Measurements from ENCODE around the gene PTEN.
"Not testable (repeated sequence)": the region's sequence is repeated elsewhere in the genome, so short reads cannot be mapped to it uniquely, and the experiment has no call there.

PTEN gene

GRCh38 chr10:87863053-87863943 is at the start of gene PTEN, which contains the start of gene KLLN:
PTEN (plus strand) TSS chr10:87863625; CDS start chr10:87864470, 845 bp downstream.
KLLN (minus strand) TSS chr10:87863533; CDS start chr10:87862487, 1,046 bp downstream.
- DNase-seq: peak; percentile 67

- DNase-seq: no peak
These were observed 47.1 kb upstream of the PTEN start for GRCh38 chr10:87816163-87816897.

GRCh38 chr10:87816898-87817608 is 46.4 kb upstream of the PTEN start:
- DNase-seq: no peak

DNA sequence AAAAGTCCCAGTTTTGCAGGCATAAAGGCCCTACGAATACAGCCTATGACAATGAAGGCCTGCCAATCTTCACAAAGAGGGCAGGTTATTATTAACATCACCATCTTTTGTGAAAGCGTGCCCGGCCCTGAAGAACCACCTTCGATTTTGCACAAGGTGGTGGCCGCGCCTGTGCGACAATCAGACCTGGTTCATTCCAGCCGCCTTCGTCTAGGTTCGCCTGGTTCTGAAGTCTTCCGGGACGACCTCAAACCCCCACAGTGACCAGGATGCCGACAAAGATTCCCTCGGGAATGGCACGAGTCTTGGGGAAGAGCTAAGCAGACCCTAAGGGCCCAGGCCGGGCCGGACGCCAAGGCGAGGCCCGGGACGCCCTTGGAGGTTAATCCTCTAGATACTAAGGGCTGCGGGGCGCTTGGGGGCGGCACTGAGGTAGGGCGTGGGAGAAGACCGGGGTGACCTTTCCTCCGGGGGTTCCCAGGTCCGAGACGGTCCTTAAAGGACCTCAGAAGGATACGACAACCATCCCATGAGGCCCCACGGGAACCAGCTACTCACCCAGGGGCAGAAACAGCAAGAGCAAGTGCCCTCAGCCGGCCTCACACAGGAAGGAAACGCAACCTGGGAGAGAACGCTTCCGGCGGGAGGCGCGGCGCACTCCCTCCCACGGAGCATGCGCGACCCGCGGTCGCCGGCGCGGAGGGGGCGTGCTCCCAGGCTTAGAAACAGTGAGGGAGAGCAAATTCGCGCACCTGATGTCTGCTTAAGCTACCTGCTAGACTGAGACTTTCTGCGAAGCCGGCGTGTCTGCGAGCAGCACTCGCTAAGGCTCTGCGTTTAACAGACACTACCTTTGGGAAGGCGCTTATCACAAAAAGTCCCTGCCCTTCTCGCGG is 45.6 kb upstream of the PTEN start, which contains the start of gene ATAD1:
ATAD1 (minus strand) TSS at position 618 of the 896 bp plus-strand sequence. CDS start 3,627 bp downstream, outside the sequence.
- DNase-seq: peak; percentile 58

GRCh38 chr10:87818505-87819288 is 44.7 kb upstream of the PTEN start:
- no peak for DNase-seq

GRCh38 chr10:87819289-87819585 is 44.2 kb upstream of the PTEN start:
- DNase-seq: no peak

DNA sequence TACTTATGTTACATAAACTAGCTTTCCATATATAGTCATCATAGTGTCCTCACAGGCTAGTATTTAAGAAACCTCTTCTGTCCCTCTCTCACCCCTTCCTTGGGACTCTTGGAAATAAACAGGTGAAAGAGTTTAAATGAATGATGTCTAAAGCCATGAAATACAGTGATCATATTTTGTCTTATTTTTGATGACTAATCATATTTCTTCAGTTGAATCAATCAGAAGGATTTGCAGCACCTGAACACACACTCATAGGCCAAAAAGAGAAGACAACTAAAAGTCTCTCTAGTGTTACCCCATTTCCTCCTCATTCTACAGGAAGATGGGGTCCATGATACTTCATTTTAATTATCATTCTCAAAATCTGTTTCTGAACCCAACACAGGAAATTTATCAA is 36.8 kb upstream of the PTEN start:
- DNase-seq: no peak

DNA sequence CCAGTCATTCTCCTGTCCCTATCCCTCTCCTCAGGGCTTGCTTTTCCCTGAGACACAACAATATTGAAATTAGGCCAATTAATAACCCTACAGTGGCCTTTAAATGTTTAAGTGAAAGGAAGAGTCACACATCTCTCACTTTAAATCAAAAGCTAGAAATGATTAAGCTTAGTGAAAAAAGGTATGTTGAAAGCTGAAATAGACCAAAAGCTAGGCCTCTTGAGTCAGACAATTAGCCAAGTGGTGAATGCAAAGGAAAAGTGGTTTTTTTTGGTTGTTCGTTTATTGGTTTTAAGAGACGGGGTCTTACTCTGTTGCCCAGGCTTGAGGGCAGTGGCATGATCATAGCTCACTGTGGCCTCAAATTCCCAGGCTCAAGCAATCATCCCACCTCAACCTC is 35.7 kb upstream of the PTEN start:
- no peak for DNase-seq

DNA sequence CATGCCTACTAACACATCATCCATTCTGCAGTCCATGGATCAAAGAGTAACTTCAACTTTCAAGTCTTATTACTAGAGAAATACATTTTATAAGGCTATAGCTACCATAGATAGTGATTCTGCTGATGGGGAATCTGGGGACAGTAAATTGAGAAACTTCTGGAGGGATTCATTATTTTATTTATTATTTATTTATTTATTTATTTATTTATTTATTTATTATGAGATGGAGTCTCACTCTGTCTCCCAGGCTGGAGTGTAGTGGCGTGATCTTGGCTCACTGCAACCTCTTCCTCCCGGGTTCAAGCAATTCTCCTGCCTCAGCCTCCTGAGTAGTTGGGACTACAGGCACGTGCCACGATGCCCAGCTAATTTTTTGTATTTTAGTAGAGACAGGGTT is 34.4 kb upstream of the PTEN start:
- not testable (repeated sequence) for DNase-seq

DNA sequence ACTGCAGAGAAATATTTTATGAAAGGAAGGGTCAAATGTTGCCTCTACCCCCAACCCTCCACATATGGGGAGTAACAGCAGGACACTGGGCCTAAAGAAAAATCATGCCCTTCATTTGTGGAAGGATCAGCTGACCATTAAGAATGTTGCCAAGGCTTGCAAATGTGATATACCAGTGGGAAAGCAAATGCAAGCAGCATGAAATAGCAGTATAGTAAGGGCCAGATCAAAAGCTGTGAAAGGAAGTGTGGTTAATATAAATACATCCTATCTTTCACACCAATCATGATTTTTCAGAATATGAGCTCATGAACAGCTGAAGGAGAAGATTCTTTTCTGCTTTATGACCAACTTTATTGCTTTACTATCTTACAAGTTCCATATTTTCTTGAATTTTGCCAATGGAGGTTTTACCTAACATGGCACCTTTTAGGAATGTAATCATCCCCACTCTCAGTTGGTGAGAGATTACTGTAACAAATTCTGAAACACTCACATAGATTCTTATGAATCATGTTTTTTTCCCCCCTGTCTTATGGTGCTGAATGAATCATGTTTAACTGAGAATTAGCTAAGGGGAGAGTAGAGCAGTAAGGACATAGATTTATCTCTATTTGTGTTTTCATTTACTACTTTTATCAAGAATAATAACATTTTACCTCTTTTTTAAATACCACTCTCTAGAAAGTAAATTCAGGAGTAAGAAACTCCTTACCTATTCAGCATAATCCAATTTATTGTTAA is 33.3 kb upstream of the PTEN start:
- DNase-seq: no peak

- DNase-seq: no peak
These were observed 27.3 kb upstream of the PTEN start for GRCh38 chr10:87836098-87836497.

DNA sequence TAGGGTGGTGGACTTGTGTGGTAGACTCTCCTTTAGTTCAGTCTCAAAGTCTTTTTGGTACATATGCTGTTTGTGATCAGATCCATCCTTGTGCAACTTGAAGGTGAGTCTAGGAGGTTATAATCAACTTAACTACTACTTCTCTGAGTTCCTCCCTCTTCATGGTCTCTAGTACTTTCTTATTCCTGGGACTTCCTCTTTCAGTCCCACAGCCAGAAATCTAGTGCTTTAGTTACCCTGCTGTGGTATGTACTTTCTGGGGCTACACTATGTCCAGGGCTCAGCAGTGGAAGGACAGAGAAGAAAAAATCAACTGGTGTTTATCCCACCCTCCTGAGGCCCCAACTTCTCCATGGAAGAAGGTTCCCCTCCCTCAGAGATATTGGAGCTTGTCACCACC is 26.0 kb upstream of the PTEN start:
- no peak for DNase-seq

GRCh38 chr10:87838650-87839049 is 24.8 kb upstream of the PTEN start:
- no peak for DNase-seq

DNA sequence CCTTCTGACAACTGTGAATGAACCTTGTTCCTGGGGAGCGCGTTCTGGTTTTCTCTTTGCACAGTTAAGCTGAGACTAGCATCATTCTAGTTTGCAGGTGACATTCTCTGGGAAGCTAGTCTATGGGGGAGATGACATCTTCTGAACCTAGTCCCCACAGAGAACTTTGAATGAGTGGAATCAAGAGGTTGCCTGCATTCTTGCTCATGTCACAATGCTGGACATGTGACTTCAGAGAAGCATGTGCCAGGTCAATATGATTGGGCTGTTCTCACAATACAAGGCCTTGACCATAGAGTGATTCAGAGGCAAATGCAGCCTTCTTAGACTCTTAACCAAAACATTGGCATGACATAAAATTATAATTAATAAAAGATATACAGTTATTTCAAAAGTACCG is 22.2 kb upstream of the PTEN start:
- no peak for DNase-seq

- DNase-seq: no peak
These were observed 21.2 kb upstream of the PTEN start for GRCh38 chr10:87842220-87842641.

- no peak for DNase-seq
These were observed 20.5 kb upstream of the PTEN start for GRCh38 chr10:87842776-87843497.

DNA sequence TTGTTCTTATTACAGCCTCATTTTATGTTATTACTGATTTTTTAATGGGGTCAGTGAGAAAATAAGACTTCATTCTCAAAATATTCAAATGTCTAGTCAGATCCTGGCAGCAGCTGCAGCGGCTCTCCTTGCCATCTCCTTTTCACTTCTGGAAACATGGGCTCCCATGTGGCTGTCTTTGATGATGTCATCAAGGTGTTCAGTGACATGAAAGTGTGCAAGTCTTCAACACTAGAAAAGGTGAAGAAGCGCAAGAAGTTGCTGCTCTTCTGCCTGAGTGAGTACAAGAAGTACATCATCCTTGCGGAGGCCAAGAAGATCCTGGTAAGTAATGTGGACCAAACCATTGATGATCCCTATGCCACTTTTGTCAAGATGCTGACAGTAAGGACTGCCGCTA is 19.7 kb upstream of the PTEN start:
- no peak for DNase-seq

DNA sequence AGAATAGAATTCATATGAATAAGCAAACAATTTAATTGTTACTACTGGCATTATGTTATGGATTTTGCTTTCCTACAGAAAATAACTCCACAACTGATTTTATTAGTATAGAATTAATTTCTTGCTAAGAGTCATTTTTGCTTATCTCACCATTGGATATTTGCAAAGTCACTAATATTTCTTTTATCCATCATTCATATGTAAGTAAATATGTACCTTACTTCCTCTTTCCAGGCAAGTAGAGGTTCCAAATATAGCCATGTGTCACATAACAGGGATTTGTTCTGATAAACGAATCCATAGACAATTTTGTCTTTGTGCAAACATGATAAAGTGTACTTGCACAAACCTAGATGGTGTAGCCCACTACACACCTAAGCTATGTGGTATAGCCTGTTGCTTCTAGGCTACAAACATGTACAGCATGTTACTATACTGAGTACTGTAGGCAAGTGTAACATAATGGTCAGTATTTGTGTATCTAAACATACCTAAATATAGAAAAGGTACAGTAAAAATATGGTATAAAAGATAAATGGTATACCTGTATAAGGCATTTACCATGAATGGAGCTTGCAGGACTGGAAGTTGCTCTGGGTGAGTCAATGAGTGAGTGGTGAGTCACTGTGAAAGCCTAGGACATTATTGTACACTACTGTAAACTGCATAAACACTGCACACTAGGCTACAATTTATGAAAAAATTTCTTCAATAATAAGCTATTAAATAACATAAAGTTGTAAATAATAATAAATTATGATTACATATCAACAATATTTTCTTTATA is 18.4 kb upstream of the PTEN start:
- no peak for DNase-seq

DNA sequence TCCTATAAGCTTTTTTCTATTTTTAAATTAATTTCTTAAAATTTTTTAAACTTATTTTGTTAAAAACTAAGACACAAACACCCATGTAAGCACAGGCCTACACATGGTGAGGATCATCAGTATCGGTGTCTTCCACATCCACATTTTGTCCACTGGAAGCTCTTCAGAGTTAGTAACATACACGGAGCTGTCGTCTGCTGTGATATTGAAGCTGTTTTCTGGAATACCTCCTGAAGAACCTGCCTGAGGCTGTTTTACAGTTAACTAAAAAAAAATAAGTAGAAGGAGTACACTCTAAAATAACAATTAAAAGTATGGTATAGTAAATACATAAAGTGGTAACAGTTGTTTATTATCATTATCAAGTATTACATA is 17.8 kb upstream of the PTEN start:
- no peak for DNase-seq

Measured in NCI-H2107 (cell line).